Left colon (tissue), 2 donors: ENCODE measurements around the gene CTAG1B. TPM values are rescaled to one million over a fixed set of nuclear protein-coding genes. Genes with fewer than 3 reads are reported as not detected.
"Not testable (repeated sequence)": the region's sequence is repeated elsewhere in the genome, so short reads cannot be mapped to it uniquely, and the experiment has no call there.

Experiments
- ATAC-seq: fragments of 200-7000 bp; cut with Tn5 transposase; one replicate; pipeline ENCODE4 v1.9.1; 2020; ENCODE audit warnings: mild to moderate bottlenecking, moderate library complexity
- DNase-seq, 2 donors: peaks; one replicate each; pipeline ENCODE4 v3.0.0-alpha.2; 2020
- intact Hi-C, 2 donors: fragments of 100-400 bp; cut with DNase I in 1 of 2; cut with micrococcal nuclease in 1 of 2; formaldehyde crosslinking; loops; one replicate each; pipeline versions ENCODE4 v1.11.2 to v1.14.0; 2022; cut with DNase I, micrococcal nuclease
- long read RNA-seq: library from polyadenylated mRNA; unstranded; transcript quantifications from one replicate; pipeline ENCODE4 v2.0.0, GENCODE V29; 2021
- total RNA-seq, 2 donors: library from RNA; stranded (reverse); fragmentation: NEBNext Ultra II Directional; extraction: Animal tissue kit (Norgen Biotek cat#: 25700); gene quantifications; one replicate each; pipeline ENCODE4 v1.2.1, GENCODE V29; 2021
- donor health status: DM: no; HTN: no; CAD: no.
- donor health status: DM: yes; HTN: yes; CAD: no.

The CTAG1B gene
- total RNA-seq = not detected
- long read RNA-seq = 0 reads

DNA sequence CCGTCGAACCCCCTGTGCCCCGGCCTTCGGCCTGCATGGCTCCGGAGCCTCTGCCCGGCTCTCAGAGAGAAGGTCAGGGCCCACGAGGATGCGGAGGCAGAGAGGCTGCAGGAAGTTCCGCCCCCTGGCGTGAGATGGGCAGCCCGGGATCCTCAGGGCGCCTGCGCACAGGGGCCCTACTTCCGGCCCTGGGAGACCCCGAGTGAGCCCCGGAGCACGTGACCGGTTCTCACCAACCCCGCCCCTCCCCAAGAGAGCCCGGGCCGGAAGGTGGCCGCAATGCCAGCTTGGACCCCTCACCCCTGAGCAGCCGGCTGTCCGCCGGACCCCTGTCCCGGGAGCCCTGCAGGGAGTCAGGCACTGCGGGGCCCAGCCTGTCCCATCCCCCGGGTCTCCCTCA, at the start of gene CTAG1B:
Gene CTAG1B, minus strand, starts transcription at position 101 of the 400 bp plus-strand sequence. Its CDS starts 64 bp downstream, at position 37.
- ATAC-seq = not testable (repeated sequence)

DNA sequence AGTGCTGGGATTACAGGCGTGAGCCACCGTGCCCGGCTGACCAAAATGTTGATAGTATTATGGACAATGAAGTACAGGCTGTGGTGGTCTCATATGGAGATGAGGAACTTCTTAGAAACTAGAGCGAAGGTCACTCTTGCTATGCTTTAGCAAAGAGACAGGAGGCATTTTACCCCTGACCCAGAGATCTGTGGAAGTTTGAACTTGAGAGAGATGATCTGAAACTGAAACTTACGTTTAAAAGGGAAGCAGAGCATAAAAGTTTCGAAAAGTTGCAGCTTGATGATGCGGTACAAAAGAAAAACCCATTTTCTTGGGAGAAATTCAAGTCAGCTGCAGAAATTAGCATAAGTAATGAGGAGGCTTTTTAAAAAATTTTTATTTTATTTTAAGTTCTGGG, 42.8 kb upstream of the CTAG1B start:
- ATAC-seq (no peak), DNase-seq (no peak)
- intact Hi-C loops = no loop called here

More for the DNA sequence above, at the start of gene CTAG1B:
- intact Hi-C loops, DNase-seq: not testable (repeated sequence)

DNA sequence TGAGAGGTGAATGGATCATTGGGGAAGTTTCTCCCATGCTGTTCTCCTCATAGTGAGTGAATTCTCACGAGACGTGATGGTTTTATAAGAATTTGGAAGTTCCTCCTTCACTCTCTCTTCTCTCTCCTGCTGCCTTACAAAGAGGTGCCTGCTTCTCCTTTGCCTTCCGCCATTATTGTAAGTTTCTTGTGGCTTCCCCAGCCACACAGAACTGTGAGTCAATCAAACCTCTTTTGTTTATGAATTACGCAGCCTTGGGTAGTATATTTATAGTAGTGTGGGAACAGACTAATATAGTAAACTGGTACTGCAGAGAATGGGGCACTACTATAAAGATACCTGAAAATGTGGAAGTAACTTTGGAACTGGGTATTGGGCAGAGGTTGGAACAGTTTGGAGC, 42.1 kb upstream of the CTAG1B start:
- intact Hi-C loops = no loop called here
- DNase-seq (no peak), ATAC-seq (no peak)

- ATAC-seq (no peak), DNase-seq (no peak)
- intact Hi-C loops = no loop called here
Measured at GRCh38 chrX:154660541-154660940, 41.5 kb upstream of the CTAG1B start.

GRCh38 chrX:154658957-154659356, 39.9 kb upstream of the CTAG1B start:
- intact Hi-C loops = no loop called here
- ATAC-seq (no peak), DNase-seq (no peak)

DNA sequence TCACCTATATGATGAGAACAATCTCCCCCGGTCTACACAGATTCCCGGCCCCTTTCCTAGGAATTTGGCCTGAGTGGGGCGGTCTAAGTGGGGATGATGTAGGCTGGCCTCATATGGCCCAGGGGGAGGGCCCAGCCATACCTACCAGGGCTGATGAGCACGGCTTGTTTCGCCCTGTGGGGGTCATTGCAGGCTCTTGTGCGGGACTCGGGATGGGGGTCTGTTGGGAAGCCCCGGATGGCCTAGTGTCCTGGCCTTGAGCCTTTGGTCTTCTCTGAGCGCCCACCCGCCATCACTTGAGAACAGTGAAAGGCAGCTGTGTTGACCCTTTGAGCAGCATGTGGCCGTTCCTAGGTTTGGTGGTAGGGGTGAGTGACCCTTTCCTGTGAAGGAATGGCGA, 39.1 kb upstream of the CTAG1B start:
- DNase-seq = no peak
- intact Hi-C loops = no loop called here
- no peak for ATAC-seq

- no peak for DNase-seq
- intact Hi-C loops = no loop called here
- ATAC-seq = no peak
Measured at GRCh38 chrX:154657226-154657805, 38.2 kb upstream of the CTAG1B start.

DNA sequence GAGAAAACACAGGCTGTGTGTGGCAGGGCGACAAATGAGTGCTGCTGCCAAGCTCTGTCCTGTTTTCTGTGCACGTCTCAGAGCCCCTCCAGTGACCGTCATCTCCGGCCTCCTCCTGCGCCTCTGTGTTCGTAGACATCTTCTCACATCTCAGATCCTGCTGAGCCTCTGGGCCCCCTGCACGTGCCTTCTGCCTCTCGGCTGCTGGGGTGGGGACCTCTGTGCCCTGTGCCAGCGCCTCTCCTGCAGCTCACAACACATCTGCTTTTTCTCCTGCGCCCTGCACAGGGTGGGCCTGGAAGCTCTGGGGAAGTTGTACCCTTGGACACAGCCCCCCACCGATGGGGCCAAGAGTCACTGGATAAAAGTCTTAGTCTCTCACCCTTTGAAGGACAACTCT, 36.7 kb upstream of the CTAG1B start:
- no peak for DNase-seq
- ATAC-seq = no peak
- intact Hi-C loops = no loop called here

GRCh38 chrX:154655346-154655745, 36.3 kb upstream of the CTAG1B start:
- no peak for DNase-seq
- ATAC-seq = no peak
- intact Hi-C loops = no loop called here

GRCh38 chrX:154654925-154655324, 35.8 kb upstream of the CTAG1B start:
- no peak for ATAC-seq
- intact Hi-C loops = no loop called here
- DNase-seq = no peak

GRCh38 chrX:154654372-154654771, 35.3 kb upstream of the CTAG1B start:
- no peak for DNase-seq
- intact Hi-C loops = no loop called here
- no peak for ATAC-seq

- DNase-seq, intact Hi-C loops, ATAC-seq: not testable (repeated sequence)
Measured at GRCh38 chrX:154653413-154653812, 34.3 kb upstream of the CTAG1B start, which contains the start of gene CTAG2. Gene CTAG2, minus strand, starts transcription at chrX:154653579. Its CDS starts 64 bp downstream, at chrX:154653515.

GRCh38 chrX:154653048-154653401, 33.9 kb upstream of the CTAG1B start:
- ATAC-seq (no peak), DNase-seq (no peak)
- intact Hi-C loops = no loop called here

DNA sequence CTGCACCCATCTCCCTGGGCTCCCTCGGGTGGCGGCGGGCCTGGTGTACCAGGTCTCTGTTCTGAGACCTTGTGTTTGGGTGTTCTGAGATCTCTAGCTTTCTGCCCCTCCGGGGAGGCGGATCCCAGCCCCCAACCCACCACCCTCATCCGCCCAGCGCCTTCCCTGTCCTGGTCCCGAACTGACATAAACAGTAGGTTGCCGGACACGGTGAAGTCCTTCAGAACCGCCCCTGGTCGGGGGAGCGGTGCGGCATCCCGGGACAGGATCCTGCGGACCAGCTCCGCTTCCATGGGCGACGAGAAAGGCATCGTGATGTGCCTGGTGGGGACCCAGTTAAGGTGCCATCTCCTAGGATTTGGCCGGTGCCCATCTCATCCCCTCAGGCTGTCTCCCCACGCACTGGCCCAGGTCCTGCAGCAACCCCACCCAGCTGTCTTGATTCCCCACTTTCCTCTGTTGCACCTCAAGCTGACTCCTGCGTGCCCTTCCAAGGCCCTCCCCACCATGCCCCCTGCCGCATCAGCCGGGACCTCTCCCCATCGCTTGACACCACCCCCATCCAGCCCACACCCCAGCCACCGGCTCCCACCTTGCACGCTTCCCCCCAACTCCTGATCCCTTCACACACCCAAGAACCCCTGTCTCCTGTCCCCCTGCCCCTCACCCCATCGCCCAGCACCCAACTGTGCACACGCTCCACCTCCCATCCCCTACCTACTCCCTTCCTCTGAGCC, 33.4 kb upstream of the CTAG1B start:
- intact Hi-C loops = no loop called here
- no peak for ATAC-seq
- no peak for DNase-seq

DNA sequence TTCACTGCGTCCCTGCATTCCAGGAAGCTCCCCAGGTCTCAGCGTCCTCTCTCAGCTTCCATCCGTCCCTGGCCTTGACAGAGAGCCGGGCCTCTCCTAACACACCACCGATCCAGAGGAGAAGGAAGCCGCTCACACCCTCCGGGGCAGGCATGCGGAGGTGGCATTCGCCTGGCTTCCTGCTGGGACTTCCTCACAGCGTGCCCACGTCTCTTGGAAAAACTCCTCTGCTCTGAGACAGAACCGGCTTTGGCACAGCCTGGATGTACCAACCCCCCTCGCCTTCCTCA, 31.1 kb upstream of the CTAG1B start:
- intact Hi-C loops = no loop called here
- DNase-seq = no peak
- ATAC-seq = no peak

GRCh38 chrX:154649503-154650220, 30.6 kb upstream of the CTAG1B start:
- intact Hi-C loops = no loop called here
- ATAC-seq (no peak), DNase-seq (no peak)

GRCh38 chrX:154648931-154649330, 29.8 kb upstream of the CTAG1B start:
- no peak for DNase-seq
- ATAC-seq = no peak
- intact Hi-C loops = no loop called here

DNA sequence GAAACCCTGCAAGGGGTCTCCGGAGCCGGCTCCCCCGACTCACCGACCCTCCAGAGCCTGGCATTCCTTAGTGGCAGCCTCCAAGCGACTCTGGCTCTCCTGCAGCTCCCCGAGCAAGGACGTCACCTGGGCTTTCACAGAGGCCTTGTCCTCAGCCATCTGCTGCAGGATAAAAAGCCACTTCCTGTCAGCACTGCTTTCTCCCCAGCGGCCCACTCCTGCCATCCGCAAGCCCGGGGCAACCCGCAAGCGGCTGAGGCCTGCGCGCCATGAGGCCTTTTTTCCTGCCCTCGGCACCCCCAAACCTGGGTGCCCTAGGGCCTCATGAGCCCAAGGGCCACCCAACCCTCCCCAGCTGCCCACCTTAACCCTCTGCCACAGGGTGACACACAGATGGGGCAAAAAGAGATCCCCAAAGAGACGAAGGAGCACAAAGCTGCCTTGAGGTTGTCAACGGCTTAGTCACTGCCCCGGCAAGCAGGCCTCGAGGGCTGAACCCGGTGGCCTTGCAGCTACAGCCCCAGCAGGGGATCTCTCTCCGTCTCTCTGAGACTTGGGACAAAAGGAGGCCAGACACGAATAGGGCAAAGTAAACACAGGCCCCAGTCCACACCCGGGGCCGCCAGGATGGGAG, 26.8 kb upstream of the CTAG1B start:
- ATAC-seq = not testable (repeated sequence)

GRCh38 chrX:154643708-154644107, 24.6 kb upstream of the CTAG1B start:
- ATAC-seq, intact Hi-C loops, DNase-seq: not testable (repeated sequence)

More for the DNA sequence above, 26.8 kb upstream of the CTAG1B start:
- intact Hi-C loops, DNase-seq: not testable (repeated sequence)

- DNase-seq, ATAC-seq, intact Hi-C loops: not testable (repeated sequence)
Measured at GRCh38 chrX:154641740-154642139, 22.7 kb upstream of the CTAG1B start.
